Tibial nerve (tissue), 4 donors: ENCODE measurements around the gene GNB2. TPM values are rescaled to one million over a fixed set of nuclear protein-coding genes. Genes with fewer than 3 reads are reported as not detected.

Experiments
- DNase-seq, 2 donors: peaks; one replicate each; pipeline ENCODE4 v3.0.0-alpha.2; 2019; ENCODE audit warnings: low spot score in 2 of 2
- H3K27ac ChIP-seq, 4 donors: fragments of 200-600 bp; sonication (generic) in 3 of 4; one replicate each; pipeline ENCODE4 v1.5.1; 2017 to 2019; ENCODE audit warnings: mild to moderate bottlenecking in 1 of 4
- H3K27me3 ChIP-seq, 2 donors: fragments of 200-600 bp; sonication (generic) in 1 of 2; one replicate each; pipeline versions ENCODE4 v1.5.1 to v1.6.0; 2017 to 2019
- H3K36me3 ChIP-seq, 3 donors: fragments of 200-600 bp; sonication (generic); one replicate each; pipeline ENCODE4 v1.5.1; 2018 to 2019
- H3K4me1 ChIP-seq, 4 donors: fragments of 200-600 bp; sonication (generic) in 3 of 4; one replicate each; pipeline ENCODE4 v1.5.1; 2017 to 2019
- H3K4me3 ChIP-seq, 4 donors: fragments of 200-600 bp; sonication (generic) in 3 of 4; one replicate each; pipeline ENCODE4 v1.5.1; 2017 to 2019; ENCODE audit warnings: mild to moderate bottlenecking in 1 of 4, moderate library complexity in 1 of 4
- H3K9me3 ChIP-seq, 4 donors: fragments of 200-600 bp; sonication (generic) in 3 of 4; one replicate each; pipeline ENCODE4 v1.5.1; 2017 to 2019
- CTCF ChIP-seq, 5 experiments: fragments of 200-600 bp in 3 of 5; fragments of 450-650 bp in 2 of 5; sonication (generic) in 3 of 5; IDR thresholded peaks; one replicate each; pipeline ENCODE4 v1.5.1; 2016 to 2019; ENCODE audit warnings: antibody characterized with exemption in 5 of 5, mild to moderate bottlenecking in 3 of 5, moderate library complexity in 2 of 5
- EP300 ChIP-seq, 2 donors: sonication (generic); formaldehyde crosslinking; IDR thresholded peaks; one replicate each; pipeline ENCODE4 v1.6.1; 2017; ENCODE audit warnings: antibody characterized with exemption in 2 of 2, mild to moderate bottlenecking in 1 of 2
- POLR2A ChIP-seq, 2 donors: fragments of 450-650 bp; IDR thresholded peaks; one replicate each; pipeline ENCODE4 v1.6.1; 2017; ENCODE audit warnings: antibody characterized with exemption in 2 of 2, mild to moderate bottlenecking in 2 of 2, moderate library complexity in 2 of 2
- WGBS, 2 donors: methylation state at CpG; one replicate each; pipeline ENCODE4 v1.1.5; 2018; 5-methylcytosine and 5-hydroxymethylcytosine counted together
- total RNA-seq, 4 donors: library from RNA; depleted of rRNA; stranded (reverse); fragments of >200 nt; gene quantifications; one replicate each; pipeline ENCODE4 v1.1.0, GENCODE V29; 2016

GNB2 gene
- total RNA-seq, 4 donors from 2014 or later: 185 to 290 (median 248) TPM

GRCh38 chr7:100627238-100627549, 46.3 kb upstream of the GNB2 start:
- Histone ChIP-seq H3K36me3 (no peaks in the 10 kb centered on the region), H3K9me3 (no peaks in the 10 kb centered on the region), H3K27me3 (peaks cover 0 to 4% of the 10 kb centered on the region in 2 donors), H3K4me3 (no peak overlapping the region), H3K4me1 (peaks cover 0 to 12% (median 8%) of the 10 kb centered on the region in 4 donors), H3K27ac (no peak overlapping the region)
- no peak for TF ChIP-seq CTCF (IDR thresholded peaks at IDR 0.05)
- TF ChIP-seq POLR2A (IDR thresholded peaks at IDR 0.05): no peak
- TF ChIP-seq EP300 (IDR thresholded peaks at IDR 0.05): no peak
- no peak for DNase-seq
- WGBS, 2 donors: 83 to 88% methylated on average over 21 of the region's 21 CpGs

- Histone ChIP-seq H3K9me3 (no peaks in the 10 kb centered on the region), H3K4me1 (peaks cover 0 to 27% (median 13%) of the 10 kb centered on the region in 4 donors), H3K27ac (no peak overlapping the region), H3K4me3 (no peak overlapping the region), H3K36me3 (no peaks in the 10 kb centered on the region), H3K27me3 (peaks cover 0 to 22% of the 10 kb centered on the region in 2 donors)
- TF ChIP-seq CTCF (IDR thresholded peaks at IDR 0.05) (no peak), POLR2A (IDR thresholded peaks at IDR 0.05) (no peak), EP300 (IDR thresholded peaks at IDR 0.05) (no peak)
- no peak for DNase-seq
- WGBS, 2 donors: 75 to 80% methylated on average over 10 to 11 of the region's 11 CpGs
Measured at GRCh38 chr7:100629117-100629716, 44.3 kb upstream of the GNB2 start.

- H3K4me1 ChIP-seq: peaks cover 0 to 27% (median 13%) of the 10 kb centered on the region in 4 donors
- WGBS, 2 donors: 89 to 92% methylated on average over 4 of the region's 4 CpGs
Measured at GRCh38 chr7:100630066-100630465, 43.5 kb upstream of the GNB2 start.

GRCh38 chr7:100632951-100633717, 40.4 kb upstream of the GNB2 start:
- TF ChIP-seq POLR2A (IDR thresholded peaks at IDR 0.05) (no peak), CTCF (IDR thresholded peaks at IDR 0.05) (peak in 2 of 5 experiments; percentile 33 to 39), EP300 (IDR thresholded peaks at IDR 0.05) (no peak)
- H3K4me1 ChIP-seq: peaks cover 0 to 15% (median 6%) of the 10 kb centered on the region in 4 donors
- no peaks in the 10 kb centered on the region for H3K36me3 ChIP-seq
- no peaks in the 10 kb centered on the region for H3K9me3 ChIP-seq
- peaks cover 0 to 26% of the 10 kb centered on the region in 2 donors for H3K27me3 ChIP-seq
- no peak for DNase-seq
- peak overlapping the region; percentile 10 to 65 (median 59) for H3K4me3 ChIP-seq
- no peak overlapping the region for H3K27ac ChIP-seq
- WGBS, 2 donors: 3 to 4% methylated on average over 40 to 42 of the region's 72 CpGs

More at GRCh38 chr7:100630066-100630465, 43.5 kb upstream of the GNB2 start:
- no peak overlapping the region for H3K4me3 ChIP-seq
- no peak for TF ChIP-seq EP300 (IDR thresholded peaks at IDR 0.05)
- TF ChIP-seq POLR2A (IDR thresholded peaks at IDR 0.05): no peak
- TF ChIP-seq CTCF (IDR thresholded peaks at IDR 0.05): no peak
- H3K27me3 ChIP-seq: peaks cover 0 to 22% of the 10 kb centered on the region in 2 donors
- no peaks in the 10 kb centered on the region for H3K36me3 ChIP-seq
- no peaks in the 10 kb centered on the region for H3K9me3 ChIP-seq
- no peak overlapping the region for H3K27ac ChIP-seq
- no peak for DNase-seq

GRCh38 chr7:100639995-100640516, 33.5 kb upstream of the GNB2 start:
- Histone ChIP-seq H3K4me3 (no peak overlapping the region), H3K36me3 (no peaks in the 10 kb centered on the region), H3K27me3 (peaks cover 0 to 53% of the 10 kb centered on the region in 2 donors), H3K9me3 (no peaks in the 10 kb centered on the region), H3K27ac (no peak overlapping the region), H3K4me1 (no peaks in the 10 kb centered on the region)
- DNase-seq: no peak
- no peak for TF ChIP-seq CTCF (IDR thresholded peaks at IDR 0.05)
- TF ChIP-seq POLR2A (IDR thresholded peaks at IDR 0.05): no peak
- TF ChIP-seq EP300 (IDR thresholded peaks at IDR 0.05): no peak
- 70 to 74% methylated on average over 17 of the region's 17 CpGs for WGBS, 2 donors
